Osteoblast (primary cell): ENCODE results near the gene SMC1B. TPM values are rescaled to one million over a fixed set of nuclear protein-coding genes. Genes with fewer than 3 reads are reported as not detected.

Experiments
- DNase-seq: peaks from one replicate; pipeline ENCODE4 v3.0.0; 2011; ENCODE audit warnings: low spot score, mixed read lengths; ENCODE audit not compliant: insufficient read length; ENCODE audit errors: missing footprints
- H2AFZ ChIP-seq: 2 replicates; pipeline ENCODE4 v1.6.0; 2011; ENCODE audit warnings: mild to moderate bottlenecking, low read length
- H3K27ac ChIP-seq: 2 replicates; pipeline ENCODE4 v1.5.1; 2011; ENCODE audit warnings: mild to moderate bottlenecking, low read depth, low read length, moderate library complexity
- H3K27me3 ChIP-seq: 2 replicates; pipeline ENCODE4 v1.6.0; 2012; ENCODE audit warnings: mild to moderate bottlenecking, control low read depth, inconsistent platforms, low read length, moderate library complexity; ENCODE audit not compliant: insufficient read depth
- H3K36me3 ChIP-seq: 2 replicates; pipeline ENCODE4 v1.5.1; 2011; ENCODE audit warnings: mild to moderate bottlenecking, low read length, control low read depth, moderate library complexity; ENCODE audit not compliant: insufficient read depth
- H3K4me1 ChIP-seq: 2 replicates; pipeline ENCODE4 v1.5.1; 2011; ENCODE audit warnings: mild to moderate bottlenecking, low read length, control low read depth, moderate library complexity; ENCODE audit not compliant: insufficient read depth
- H3K4me2 ChIP-seq: 2 replicates; pipeline ENCODE4 v1.6.0; 2011; ENCODE audit warnings: mild to moderate bottlenecking, low read length; ENCODE audit not compliant: insufficient read depth
- H3K4me3 ChIP-seq: fragments of 200-600 bp; sonication (generic); 3 replicates; pipeline ENCODE4 v1.5.1; 2012; ENCODE audit warnings: mild to moderate bottlenecking, low read length, inconsistent platforms; ENCODE audit not compliant: insufficient read depth
- H3K79me2 ChIP-seq: 2 replicates; pipeline ENCODE4 v1.6.0; 2012; ENCODE audit warnings: mild to moderate bottlenecking, low read length, control low read depth, inconsistent platforms; ENCODE audit not compliant: insufficient read depth
- H3K9me3 ChIP-seq: 2 replicates; pipeline ENCODE4 v1.5.1; 2011; ENCODE audit warnings: low read depth, low read length, control low read depth
- H4K20me1 ChIP-seq: 2 replicates; pipeline ENCODE4 v1.6.0; 2012; ENCODE audit warnings: mild to moderate bottlenecking, low read length, control low read depth; ENCODE audit not compliant: insufficient read depth
- CTCF ChIP-seq: IDR thresholded peaks from 2 replicates; pipeline ENCODE4 v1.5.1; 2011; ENCODE audit warnings: mild to moderate bottlenecking, low read depth, low read length, moderate library complexity; ENCODE audit errors: extremely low read depth
- total RNA-seq: library from RNA; depleted of rRNA; stranded (reverse); fragments of >200 nt; gene quantifications from 2 replicates; pipeline ENCODE4 v1.2.3, GENCODE V29; 2012

Gene SMC1B
- total RNA-seq, 1 donor, result not detected

DNA sequence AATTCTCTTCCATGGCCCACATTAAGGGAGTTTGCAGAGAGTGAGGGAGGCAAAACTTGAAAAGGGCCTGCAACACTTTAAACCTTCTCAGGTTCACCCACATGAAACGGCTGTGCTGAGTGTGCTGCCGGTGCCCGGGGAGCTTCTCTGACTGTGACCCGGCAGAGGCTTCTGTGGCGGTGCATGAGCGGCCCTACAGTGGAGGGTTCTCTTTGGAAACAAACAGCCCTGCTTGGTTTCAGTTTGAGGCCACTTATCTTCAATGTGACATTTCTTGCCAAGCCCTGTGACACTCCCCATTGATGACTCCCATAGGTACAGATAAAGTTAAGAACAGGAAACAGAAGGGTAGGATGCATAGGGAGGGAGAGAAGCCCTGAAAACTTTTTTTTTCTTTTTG, 71.9 kb downstream of the SMC1B start:
- no peaks in the 10 kb centered on the region for H3K27me3 ChIP-seq
- no peak overlapping the region for H2AFZ ChIP-seq
- no peak for DNase-seq
- no peak overlapping the region for H3K27ac ChIP-seq
- peaks cover 24% of the 10 kb centered on the region for H3K36me3 ChIP-seq
- H3K79me2 ChIP-seq, result no peaks in the 10 kb centered on the region
- no peak for TF ChIP-seq CTCF
- no peaks in the 10 kb centered on the region for H3K9me3 ChIP-seq
- no peak overlapping the region for H3K4me3 ChIP-seq
- no peaks in the 10 kb centered on the region for H4K20me1 ChIP-seq
- H3K4me1 ChIP-seq, result no peaks in the 10 kb centered on the region
- H3K4me2 ChIP-seq, result no peak overlapping the region

DNA sequence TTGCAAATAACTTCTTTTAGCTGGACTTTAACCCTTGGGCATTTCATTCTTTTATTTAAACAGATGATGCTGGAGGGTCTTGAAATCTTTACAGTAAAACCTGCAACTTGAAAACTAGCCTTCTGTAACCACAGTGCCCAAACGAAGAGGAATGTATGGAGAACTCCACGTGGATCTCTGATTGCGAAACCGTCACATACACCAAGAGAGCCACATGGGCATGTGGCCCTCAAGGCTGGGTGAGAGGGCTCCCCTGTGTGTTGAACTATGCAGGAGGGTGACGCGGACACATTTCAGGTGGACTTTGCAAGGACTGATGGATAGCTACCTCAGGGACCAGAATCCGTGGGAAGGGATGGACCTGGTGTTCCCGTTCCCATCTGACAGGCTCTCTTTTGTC, 73.1 kb downstream of the SMC1B start:
- no peaks in the 10 kb centered on the region for H3K27me3 ChIP-seq
- H3K4me1 ChIP-seq, result no peaks in the 10 kb centered on the region
- no peak for TF ChIP-seq CTCF
- no peak overlapping the region for H3K4me2 ChIP-seq
- no peak for DNase-seq
- no peak overlapping the region for H3K4me3 ChIP-seq
- no peaks in the 10 kb centered on the region for H4K20me1 ChIP-seq
- H3K36me3 ChIP-seq, result peaks cover 35% of the 10 kb centered on the region
- H3K9me3 ChIP-seq, result no peaks in the 10 kb centered on the region
- H3K79me2 ChIP-seq, result no peaks in the 10 kb centered on the region
- no peak overlapping the region for H2AFZ ChIP-seq
- H3K27ac ChIP-seq, result no peak overlapping the region

DNA sequence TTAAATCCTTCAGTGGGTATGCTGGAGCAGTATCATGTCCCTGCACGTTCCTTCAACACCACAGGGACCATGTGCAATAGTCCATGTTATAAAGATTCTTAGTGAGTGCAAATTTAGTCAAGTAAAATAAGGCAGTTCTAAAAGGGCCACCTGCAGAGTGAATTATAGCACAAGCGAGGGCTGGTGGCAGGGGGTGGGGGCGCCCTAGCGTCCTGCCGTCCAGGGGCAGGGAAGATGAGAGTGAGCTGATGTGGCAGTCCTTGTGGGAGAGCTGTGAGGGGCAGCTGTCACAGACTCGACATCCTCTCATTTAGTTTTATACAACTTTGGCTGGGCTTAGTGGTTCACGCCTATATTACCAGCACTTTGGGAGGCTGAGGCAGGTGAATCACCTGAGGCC, 74.6 kb downstream of the SMC1B start:
- Histone ChIP-seq H3K4me3 (no peak overlapping the region), H3K27me3 (no peaks in the 10 kb centered on the region), H3K27ac (no peak overlapping the region), H3K9me3 (no peaks in the 10 kb centered on the region), H2AFZ (no peak overlapping the region), H3K4me2 (no peak overlapping the region), H3K79me2 (no peaks in the 10 kb centered on the region), H4K20me1 (no peaks in the 10 kb centered on the region), H3K4me1 (no peaks in the 10 kb centered on the region), H3K36me3 (peaks cover 38% of the 10 kb centered on the region)
- no peak for DNase-seq
- no peak for TF ChIP-seq CTCF

DNA sequence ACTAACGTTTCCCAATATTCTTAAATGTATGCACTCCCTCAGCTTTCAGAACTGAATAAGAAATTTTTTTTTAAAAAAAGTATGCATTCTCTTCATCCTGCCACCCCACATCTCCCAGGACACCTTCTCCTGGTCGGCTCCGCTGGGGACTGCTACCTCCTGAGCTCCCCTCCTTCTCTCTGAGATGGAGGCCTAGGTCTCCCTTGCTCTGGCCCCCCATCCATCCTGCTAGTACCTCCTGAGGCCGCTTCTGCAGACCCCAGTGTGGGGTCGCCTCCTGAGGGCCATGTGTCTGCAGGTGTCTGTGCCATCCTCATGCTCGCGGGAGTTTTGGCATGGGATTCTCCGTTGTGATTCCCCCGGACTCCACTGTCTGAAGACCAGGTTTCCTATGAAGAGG, 75.9 kb downstream of the SMC1B start:
- no peaks in the 10 kb centered on the region for H3K9me3 ChIP-seq
- no peaks in the 10 kb centered on the region for H3K79me2 ChIP-seq
- no peaks in the 10 kb centered on the region for H3K4me1 ChIP-seq
- DNase-seq, result no peak
- no peaks in the 10 kb centered on the region for H4K20me1 ChIP-seq
- H2AFZ ChIP-seq, result no peak overlapping the region
- H3K4me2 ChIP-seq, result no peak overlapping the region
- peaks cover 38% of the 10 kb centered on the region for H3K36me3 ChIP-seq
- H3K27ac ChIP-seq, result no peak overlapping the region
- TF ChIP-seq CTCF, result no peak
- no peak overlapping the region for H3K4me3 ChIP-seq
- H3K27me3 ChIP-seq, result no peaks in the 10 kb centered on the region
